Neutrophil (primary cell): Measurements from ENCODE around the gene ODAD4.

Source experiments
- H3K27ac ChIP-seq: fragments of 200-600 bp; sonication (generic); 2 replicates; pipeline ENCODE4 v1.5.1; 2016; ENCODE audit warnings: mild to moderate bottlenecking, moderate library complexity
- H3K27me3 ChIP-seq: fragments of 200-600 bp; sonication (generic); 2 replicates; pipeline ENCODE4 v1.6.0; 2016; ENCODE audit warnings: mild to moderate bottlenecking
- H3K36me3 ChIP-seq: fragments of 200-600 bp; sonication (generic); 2 replicates; pipeline ENCODE4 v1.5.1; 2017
- H3K4me1 ChIP-seq, 2 experiments: fragments of 200-600 bp in 1 of 2; sonication (generic) in 1 of 2; 1 replicate in 1 of 2; 2 replicates in 1 of 2; pipeline versions ENCODE4 v1.5.1 to v1.6.1; 2013 to 2016; ENCODE audit warnings: low read depth in 1 of 2, low read length in 1 of 2, mild to moderate bottlenecking in 1 of 2, moderate library complexity in 1 of 2; ENCODE audit not compliant: control insufficient read depth in 1 of 2, insufficient read depth in 1 of 2
- H3K4me3 ChIP-seq, 2 experiments: fragments of 200-600 bp in 1 of 2; sonication (generic) in 1 of 2; 1 replicate in 1 of 2; 2 replicates in 1 of 2; pipeline ENCODE4 v1.5.1; 2013 to 2016; ENCODE audit warnings: low read depth in 1 of 2, low read length in 1 of 2, mild to moderate bottlenecking in 1 of 2, moderate library complexity in 1 of 2
- H3K9me3 ChIP-seq: fragments of 200-600 bp; sonication (generic); 2 replicates; pipeline ENCODE4 v1.5.1; 2016
- CTCF ChIP-seq: fragments of 200-600 bp; sonication (generic); IDR thresholded peaks from 2 replicates; pipeline ENCODE4 v1.5.1; 2016; ENCODE audit warnings: antibody characterized with exemption

Gene ODAD4

GRCh38 chr17:41937970-41938954, 7.8 kb downstream of the ODAD4 start:
- Histone ChIP-seq H3K36me3 (no peaks in the 10 kb centered on the region), H3K4me3 (no peak overlapping the region), H3K27ac (no peak overlapping the region), H3K4me1 (peaks cover under 1 to 3% of the 10 kb centered on the region in 2 experiments), H3K9me3 (no peaks in the 10 kb centered on the region), H3K27me3 (no peaks in the 10 kb centered on the region)
- no peak for TF ChIP-seq CTCF

GRCh38 chr17:41939044-41939692, 8.8 kb downstream of the ODAD4 start:
- no peaks in the 10 kb centered on the region for H3K36me3 ChIP-seq
- H3K27ac ChIP-seq: no peak overlapping the region
- H3K4me3 ChIP-seq: no peak overlapping the region
- no peaks in the 10 kb centered on the region for H3K27me3 ChIP-seq
- no peaks in the 10 kb centered on the region for H3K9me3 ChIP-seq
- TF ChIP-seq CTCF: no peak
- H3K4me1 ChIP-seq: no peaks in the 10 kb centered on the region

- no peaks in the 10 kb centered on the region for H3K27me3 ChIP-seq
- no peak overlapping the region for H3K4me3 ChIP-seq
- H3K36me3 ChIP-seq: no peaks in the 10 kb centered on the region
- H3K4me1 ChIP-seq: no peaks in the 10 kb centered on the region
- H3K9me3 ChIP-seq: no peaks in the 10 kb centered on the region
- no peak overlapping the region for H3K27ac ChIP-seq
- TF ChIP-seq CTCF: no peak
Measured at GRCh38 chr17:41939693-41940090, 9.3 kb downstream of the ODAD4 start.

- Histone ChIP-seq H3K4me3 (no peak overlapping the region), H3K9me3 (no peaks in the 10 kb centered on the region), H3K36me3 (no peaks in the 10 kb centered on the region), H3K27ac (no peak overlapping the region), H3K27me3 (no peaks in the 10 kb centered on the region), H3K4me1 (no peaks in the 10 kb centered on the region)
- no peak for TF ChIP-seq CTCF
Measured at GRCh38 chr17:41941168-41941567, 10.8 kb downstream of the ODAD4 start.

GRCh38 chr17:41942626-41943373, 12.4 kb downstream of the ODAD4 start:
- H3K9me3 ChIP-seq: no peaks in the 10 kb centered on the region
- no peak overlapping the region for H3K4me3 ChIP-seq
- H3K27me3 ChIP-seq: no peaks in the 10 kb centered on the region
- H3K4me1 ChIP-seq: no peaks in the 10 kb centered on the region
- no peak overlapping the region for H3K27ac ChIP-seq
- H3K36me3 ChIP-seq: no peaks in the 10 kb centered on the region
- no peak for TF ChIP-seq CTCF
